KMS-11 (cell line): ENCODE measurements around the gene UBA3.

Source experiments
- H2AFZ ChIP-seq: fragments of 200-600 bp; sonication (generic); 2 replicates; pipeline ENCODE4 v1.6.1; 2016; ENCODE audit warnings: antibody characterized with exemption, mixed run types, low read depth
- H3K27ac ChIP-seq: fragments of 200-600 bp; sonication (generic); 2 replicates; pipeline ENCODE4 v1.6.1; 2016; ENCODE audit warnings: mild to moderate bottlenecking, mixed run types
- H3K27me3 ChIP-seq: fragments of 200-600 bp; sonication (generic); 2 replicates; pipeline ENCODE4 v1.6.1; 2017; ENCODE audit warnings: mild to moderate bottlenecking, low read depth, mixed run types, moderate library complexity; ENCODE audit not compliant: insufficient read depth
- H3K36me3 ChIP-seq: fragments of 200-600 bp; sonication (generic); 2 replicates; pipeline ENCODE4 v1.6.1; 2017; ENCODE audit warnings: mild to moderate bottlenecking, mixed run types; ENCODE audit not compliant: insufficient read depth
- H3K4me1 ChIP-seq: fragments of 200-600 bp; sonication (generic); 2 replicates; pipeline ENCODE4 v1.6.1; 2016; ENCODE audit warnings: mild to moderate bottlenecking, low read depth, mixed run types; ENCODE audit not compliant: poor library complexity, severe bottlenecking
- H3K4me2 ChIP-seq: fragments of 200-600 bp; sonication (generic); 2 replicates; pipeline ENCODE4 v1.7.0; 2016; ENCODE audit warnings: mild to moderate bottlenecking, mixed run types
- H3K4me3 ChIP-seq: fragments of 200-600 bp; sonication (generic); IDR thresholded peaks from 2 replicates; pipeline ENCODE4 v1.6.1; 2017; ENCODE audit warnings: low read depth, low read length, mixed read lengths; ENCODE audit not compliant: insufficient read depth
- H3K79me2 ChIP-seq: fragments of 200-600 bp; sonication (generic); 2 replicates; pipeline ENCODE4 v1.6.1; 2016; ENCODE audit warnings: low read depth, mixed run types; ENCODE audit not compliant: insufficient read depth
- H3K9ac ChIP-seq: fragments of 200-600 bp; sonication (generic); 2 replicates; pipeline ENCODE4 v1.6.1; 2016; ENCODE audit warnings: mild to moderate bottlenecking, mixed run types
- H4K20me1 ChIP-seq: fragments of 200-600 bp; sonication (generic); 2 replicates; pipeline ENCODE4 v1.6.1; 2016; ENCODE audit warnings: mild to moderate bottlenecking, mixed run types; ENCODE audit not compliant: insufficient read depth
- CTCF ChIP-seq: fragments of 200-600 bp; sonication (generic); conservative IDR thresholded peaks from 2 replicates; pipeline ENCODE4 v1.6.1; 2017; ENCODE audit warnings: low read depth, mild to moderate bottlenecking, antibody characterized with exemption, low read length, moderate library complexity, mixed read lengths

UBA3 gene

GRCh38 chr3:69080233-69080920, at the start of gene UBA3:
Gene UBA3 (minus strand): TSS chr3:69080365. CDS start chr3:69080353, 12 bp downstream.
- peaks cover 63% of the 10 kb centered on the region for H3K4me1 ChIP-seq
- H3K4me2 ChIP-seq: peak within 1 kb of the TSS; percentile 95
- no peak within 1 kb of the TSS for H3K4me3 ChIP-seq
- peak within 1 kb of the TSS; percentile 69 for H3K9ac ChIP-seq
- no peak within 1 kb of the TSS for H2AFZ ChIP-seq
- TF ChIP-seq CTCF: no peak
- H4K20me1 ChIP-seq: no peaks in the 10 kb centered on the region
- H3K27me3 ChIP-seq: no peaks in the 10 kb centered on the region
- peaks cover 44% of the 10 kb centered on the region for H3K79me2 ChIP-seq
- H3K36me3 ChIP-seq: no peaks in the 10 kb centered on the region
- H3K27ac ChIP-seq: peak within 1 kb of the TSS; percentile 36; the same call in 1 of the 2 replicates

GRCh38 chr3:69129531-69129930, 49.4 kb upstream of the UBA3 start:
- no peaks in the 10 kb centered on the region for H3K79me2 ChIP-seq
- no peaks in the 10 kb centered on the region for H3K27me3 ChIP-seq
- H3K4me2 ChIP-seq: no peak overlapping the region
- TF ChIP-seq CTCF: no peak
- no peak overlapping the region for H3K9ac ChIP-seq
- no peak overlapping the region for H3K4me3 ChIP-seq
- no peaks in the 10 kb centered on the region for H4K20me1 ChIP-seq
- no peak overlapping the region for H2AFZ ChIP-seq
- H3K4me1 ChIP-seq: peaks cover 5% of the 10 kb centered on the region
- no peaks in the 10 kb centered on the region for H3K36me3 ChIP-seq
- no peak overlapping the region for H3K27ac ChIP-seq

GRCh38 chr3:69128509-69128908, 48.3 kb upstream of the UBA3 start:
- Histone ChIP-seq H3K27ac (no peak overlapping the region), H4K20me1 (no peaks in the 10 kb centered on the region), H3K9ac (no peak overlapping the region), H3K79me2 (no peaks in the 10 kb centered on the region), H3K36me3 (no peaks in the 10 kb centered on the region), H3K4me3 (no peak overlapping the region), H2AFZ (no peak overlapping the region), H3K4me1 (peaks cover 5% of the 10 kb centered on the region), H3K27me3 (no peaks in the 10 kb centered on the region), H3K4me2 (no peak overlapping the region)
- TF ChIP-seq CTCF: no peak

- no peak overlapping the region for H3K9ac ChIP-seq
- H3K27me3 ChIP-seq: no peaks in the 10 kb centered on the region
- H3K4me1 ChIP-seq: peaks cover 5% of the 10 kb centered on the region
- H2AFZ ChIP-seq: no peak overlapping the region
- H4K20me1 ChIP-seq: no peaks in the 10 kb centered on the region
- TF ChIP-seq CTCF: no peak
- H3K79me2 ChIP-seq: no peaks in the 10 kb centered on the region
- H3K36me3 ChIP-seq: no peaks in the 10 kb centered on the region
- H3K27ac ChIP-seq: no peak overlapping the region
- no peak overlapping the region for H3K4me3 ChIP-seq
- no peak overlapping the region for H3K4me2 ChIP-seq
Observed at GRCh38 chr3:69126999-69127398, 46.8 kb upstream of the UBA3 start.
